NCI-H1694 (cell line): Measurements from ENCODE around the gene CENPC.
A peak's percentile ranks its signal among the peaks of the same experiment; 100 is the strongest.
"Not testable (repeated sequence)": the region's sequence is repeated elsewhere in the genome, so short reads cannot be mapped to it uniquely, and the experiment has no call there.

Experiments
- DNase-seq: peaks from one replicate; lab custom pipeline; 2025; lab: John Stamatoyannopoulos, UW

The CENPC gene

DNA sequence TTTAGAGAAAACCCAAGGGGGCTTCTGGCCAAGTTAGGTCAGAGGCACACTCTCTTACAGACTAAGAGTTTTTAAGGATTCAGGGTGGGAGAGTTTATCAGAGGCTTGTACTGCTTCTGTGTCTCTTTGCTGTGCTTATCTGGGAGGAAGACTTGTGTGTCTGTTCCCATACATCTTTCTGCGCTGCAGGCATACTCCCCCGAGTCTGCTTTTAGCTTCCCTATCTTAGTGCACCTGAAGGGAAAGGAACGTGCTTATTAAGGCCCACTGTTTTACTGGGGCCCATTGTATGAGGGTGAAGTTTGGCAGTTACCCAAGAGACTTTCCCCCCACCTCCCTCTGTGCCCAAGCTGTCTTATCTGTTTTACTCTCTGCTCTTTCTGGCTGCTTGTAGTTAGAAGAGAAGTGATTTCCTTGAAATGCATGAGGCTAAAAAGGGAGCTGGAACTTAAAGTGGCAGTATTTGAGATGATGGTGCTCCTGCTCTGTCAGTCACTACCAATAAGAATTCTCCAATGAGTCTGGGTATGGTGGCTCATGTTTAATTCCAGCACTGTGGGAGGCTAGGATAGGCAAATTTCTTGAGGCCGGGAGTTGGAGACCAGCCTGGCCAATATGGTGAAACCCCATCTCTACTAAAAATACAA, 7.0 kb upstream of the CENPC start:
- not testable (repeated sequence) for DNase-seq

DNA sequence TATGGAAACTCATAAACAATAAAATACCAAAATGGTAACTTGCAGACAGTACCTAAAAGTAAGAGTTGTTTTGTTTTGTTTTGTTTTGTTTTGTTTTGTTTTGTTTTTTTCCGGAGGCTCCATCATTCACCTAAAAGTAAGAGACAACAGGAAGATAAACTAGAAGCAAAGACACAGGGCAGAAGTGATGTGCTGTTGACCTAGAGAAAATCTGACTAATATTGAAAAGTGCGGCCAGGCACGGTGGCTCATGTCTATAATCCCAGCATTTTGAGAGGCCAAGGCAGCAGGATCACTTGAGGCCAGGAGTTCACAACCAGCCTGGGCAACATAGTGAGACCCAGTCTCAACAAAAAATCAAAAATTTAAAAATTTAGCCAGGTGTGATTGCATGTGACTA, 5.6 kb upstream of the CENPC start:
- DNase-seq: no peak

DNA sequence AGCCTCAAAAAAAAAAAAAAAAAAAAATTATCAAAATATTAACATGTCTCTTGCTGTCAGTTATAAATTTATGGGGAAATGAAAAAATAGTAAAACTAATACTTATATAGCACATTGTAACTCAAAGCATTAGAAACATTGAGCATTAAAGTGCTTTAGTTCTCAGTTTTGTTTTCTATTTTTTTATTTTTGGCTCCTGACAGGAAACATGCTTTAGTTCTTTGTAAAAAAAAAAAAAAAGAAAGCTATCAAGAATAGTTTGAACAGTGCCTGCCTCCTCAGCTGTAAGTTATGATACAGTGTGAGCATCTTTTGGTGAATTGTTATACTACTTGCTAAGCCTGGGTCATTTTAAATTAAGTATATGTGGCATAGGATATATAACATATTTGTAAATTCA, 5.1 kb upstream of the CENPC start:
- DNase-seq: no peak

DNA sequence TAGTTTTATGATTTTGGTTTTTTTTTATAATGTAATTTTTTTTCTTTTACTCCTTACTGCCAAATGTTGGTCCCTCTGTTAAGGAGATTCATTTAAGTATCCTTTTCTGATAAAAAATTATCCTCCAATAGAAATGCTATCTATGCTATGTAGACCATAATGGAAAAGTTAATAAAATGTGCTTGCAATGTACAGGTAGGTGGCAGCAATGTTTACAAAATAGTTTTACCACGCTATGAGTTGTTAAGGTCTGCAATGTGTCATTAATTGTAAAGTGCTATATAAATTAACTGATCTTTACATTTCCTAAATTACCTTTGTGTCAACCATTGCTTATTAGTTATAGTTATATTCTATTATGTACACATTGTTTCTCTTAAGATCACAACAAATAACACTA, 3.8 kb upstream of the CENPC start:
- peak; percentile 6 for DNase-seq

DNA sequence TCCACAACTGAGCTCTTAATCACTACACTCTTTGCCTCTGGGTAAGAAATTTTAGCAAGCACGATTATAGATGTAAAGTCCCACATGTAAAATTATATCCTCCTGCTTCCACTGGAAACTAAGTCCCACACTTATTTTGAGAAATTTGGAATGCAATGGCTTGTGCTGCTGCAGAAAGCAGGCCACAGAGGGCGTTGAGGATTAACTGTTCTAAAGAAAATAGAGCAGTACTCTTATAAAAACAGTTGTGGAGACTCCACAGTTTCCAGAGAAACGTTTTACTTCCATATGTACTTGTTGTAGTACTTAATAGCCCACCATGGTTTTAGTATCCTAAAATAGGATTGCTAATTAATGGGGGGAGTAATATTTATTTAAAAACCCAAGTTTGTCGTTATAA, 1.7 kb upstream of the CENPC start:
- DNase-seq: no peak

DNA sequence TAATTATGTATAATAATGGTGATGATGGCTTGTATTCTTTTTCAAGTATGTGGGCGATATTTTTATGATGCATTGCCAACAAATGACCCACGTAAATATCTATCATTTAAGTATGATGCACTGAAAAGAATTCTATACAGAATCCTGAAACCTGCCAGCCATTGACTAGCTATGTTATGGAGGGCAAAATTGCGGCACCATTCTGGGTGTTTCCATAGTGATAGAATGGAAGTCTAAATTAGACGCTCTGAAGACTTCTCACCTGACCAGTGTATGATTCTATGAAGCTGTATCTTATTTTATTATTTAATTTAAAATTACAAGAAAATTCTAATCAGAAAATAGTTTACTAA, 677 bp upstream of the CENPC start:
- no peak for DNase-seq

DNA sequence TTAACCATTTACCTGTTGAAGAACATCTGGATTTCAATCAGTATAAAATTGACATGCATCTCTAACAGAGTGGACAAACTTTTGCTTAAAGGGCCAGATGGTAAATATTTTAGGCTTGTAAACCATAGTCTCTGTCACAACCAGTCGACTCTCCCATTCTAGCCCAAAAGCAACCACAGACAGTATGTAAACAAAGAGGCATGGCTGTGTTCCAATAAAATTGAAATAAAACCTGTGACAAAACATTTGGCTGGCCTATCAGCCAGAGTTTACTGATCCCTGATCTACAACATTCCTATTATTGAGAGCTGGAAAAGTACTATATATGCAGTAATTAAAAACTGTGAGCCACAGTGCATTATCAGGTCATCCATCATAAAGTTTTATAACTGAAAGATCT, 3.2 kb downstream of the CENPC start:
- DNase-seq: no peak

DNA sequence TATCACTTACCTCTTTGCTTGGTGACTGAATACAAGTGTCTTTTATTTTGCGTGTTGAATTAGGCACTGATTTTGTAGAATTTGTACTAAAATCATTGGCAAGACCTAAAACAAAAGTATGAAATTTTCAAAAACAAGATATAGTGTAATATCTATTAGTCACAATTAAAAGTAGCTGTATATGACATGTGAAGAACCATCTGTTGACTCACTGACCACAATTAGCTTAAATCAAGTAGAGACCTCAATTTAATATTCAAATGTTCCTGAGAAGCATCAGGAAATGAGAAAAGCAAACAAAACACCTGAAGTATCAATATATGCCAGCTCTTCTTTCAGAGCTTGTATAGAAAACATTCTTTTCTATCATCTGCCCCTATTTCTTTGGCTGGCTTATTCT, 5.5 kb downstream of the CENPC start:
- no peak for DNase-seq

DNA sequence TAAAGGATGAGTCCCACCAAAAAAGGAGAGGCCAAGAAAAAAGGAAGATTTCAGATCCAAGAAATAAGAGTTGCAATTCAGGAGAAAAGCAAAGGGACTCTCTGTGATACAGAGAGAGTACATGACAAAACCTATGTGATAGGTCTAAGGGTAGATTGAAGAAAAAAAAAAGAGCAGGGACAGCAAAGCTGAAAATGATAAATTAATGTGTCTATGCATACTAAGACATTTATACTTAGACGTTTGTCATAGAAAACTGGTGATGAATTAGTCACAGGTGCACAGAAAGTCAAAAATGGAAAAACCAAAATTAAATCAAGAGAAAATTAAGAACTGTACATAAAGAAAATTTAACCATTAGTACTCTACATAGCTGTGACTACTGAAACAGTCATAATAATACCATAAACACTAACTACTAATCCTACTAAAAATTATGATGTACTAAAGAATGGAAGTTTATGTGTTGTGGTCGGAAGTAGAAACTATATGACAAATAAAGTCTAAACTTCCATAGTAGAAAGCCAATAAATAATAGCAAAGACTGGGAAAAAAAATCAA, 9.9 kb downstream of the CENPC start:
- DNase-seq: no peak

DNA sequence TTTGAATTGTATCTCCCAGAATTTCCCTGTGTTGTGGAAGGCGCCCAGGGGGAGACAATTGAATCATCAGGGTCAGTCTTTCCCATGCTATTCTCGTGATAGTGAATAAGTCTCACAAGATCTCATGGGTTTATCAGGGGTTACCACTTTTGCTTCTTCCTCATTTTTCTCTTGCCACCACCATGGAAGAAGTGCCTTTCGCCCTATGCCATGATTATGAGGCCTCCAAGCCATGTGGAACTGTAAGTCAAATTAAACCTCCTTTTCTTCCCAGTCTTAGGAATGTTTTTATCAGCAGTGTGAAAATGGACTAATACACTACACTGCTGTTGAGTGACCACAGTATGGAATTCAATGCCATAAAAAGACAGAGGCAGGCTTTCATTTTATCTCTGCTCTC, 12.2 kb downstream of the CENPC start:
- no peak for DNase-seq

DNA sequence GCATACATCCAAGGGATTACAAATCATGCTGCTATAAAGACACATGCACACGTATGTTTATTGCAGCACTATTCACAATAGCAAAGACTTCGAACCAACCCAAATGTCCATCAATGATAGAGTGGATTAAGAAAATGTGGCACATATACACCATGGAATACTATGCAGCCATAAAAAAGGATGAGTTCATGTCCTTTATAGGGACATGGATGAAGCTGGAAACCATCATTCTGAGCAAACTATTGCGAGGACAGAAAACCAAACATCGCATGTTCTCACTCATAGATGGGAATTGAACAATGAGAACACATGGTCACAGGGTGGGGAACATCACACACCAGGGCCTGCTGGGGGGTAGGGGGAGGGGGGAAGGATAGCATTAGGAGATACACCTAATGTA, 12.9 kb downstream of the CENPC start:
- DNase-seq: not testable (repeated sequence)

DNA sequence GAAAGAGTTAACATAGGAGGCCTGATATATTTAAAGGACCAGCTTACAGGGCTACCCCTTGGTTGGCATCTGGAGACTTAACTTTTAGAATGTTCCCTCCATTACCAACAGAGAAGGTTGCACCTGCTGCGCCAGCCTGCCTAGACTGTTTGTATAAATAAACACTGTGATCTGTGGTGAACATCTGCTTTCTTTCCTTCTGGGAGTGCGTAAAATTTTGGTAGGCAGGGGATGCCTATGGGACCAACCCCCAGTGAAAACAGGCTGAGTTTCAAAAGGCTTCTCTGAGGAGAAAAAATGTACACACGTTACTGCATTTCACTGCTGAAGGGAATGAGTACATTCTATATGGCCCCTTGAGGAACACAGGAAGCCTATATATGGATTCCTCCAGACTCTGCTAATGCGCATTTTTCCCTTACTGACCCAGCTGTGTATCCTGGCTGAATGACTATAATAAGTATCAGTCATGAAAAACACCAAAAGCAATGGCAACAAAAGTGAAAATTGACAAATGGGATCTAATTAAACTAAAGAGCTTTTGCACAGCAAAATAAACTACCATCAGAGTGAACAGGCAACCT, 13.8 kb downstream of the CENPC start:
- peak; percentile 26 for DNase-seq

DNA sequence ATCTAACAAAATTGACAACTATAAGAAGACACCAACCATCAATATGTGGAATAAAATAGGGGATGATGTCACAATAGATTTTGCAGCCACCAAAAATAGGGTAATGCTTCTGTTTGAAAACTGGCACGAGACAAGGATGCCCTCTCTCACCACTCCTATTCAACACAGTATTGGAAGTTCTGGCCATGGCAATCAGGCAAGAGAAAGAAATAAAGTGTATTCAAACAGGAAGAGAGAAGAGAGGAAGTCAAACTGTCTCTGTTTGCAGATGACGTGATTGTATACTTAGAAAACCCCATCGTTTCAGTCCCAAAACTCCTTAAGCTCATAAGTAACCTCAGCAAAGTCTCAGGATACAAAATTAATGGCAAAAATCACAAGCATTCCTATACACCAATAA, 21.2 kb downstream of the CENPC start:
- not testable (repeated sequence) for DNase-seq

DNA sequence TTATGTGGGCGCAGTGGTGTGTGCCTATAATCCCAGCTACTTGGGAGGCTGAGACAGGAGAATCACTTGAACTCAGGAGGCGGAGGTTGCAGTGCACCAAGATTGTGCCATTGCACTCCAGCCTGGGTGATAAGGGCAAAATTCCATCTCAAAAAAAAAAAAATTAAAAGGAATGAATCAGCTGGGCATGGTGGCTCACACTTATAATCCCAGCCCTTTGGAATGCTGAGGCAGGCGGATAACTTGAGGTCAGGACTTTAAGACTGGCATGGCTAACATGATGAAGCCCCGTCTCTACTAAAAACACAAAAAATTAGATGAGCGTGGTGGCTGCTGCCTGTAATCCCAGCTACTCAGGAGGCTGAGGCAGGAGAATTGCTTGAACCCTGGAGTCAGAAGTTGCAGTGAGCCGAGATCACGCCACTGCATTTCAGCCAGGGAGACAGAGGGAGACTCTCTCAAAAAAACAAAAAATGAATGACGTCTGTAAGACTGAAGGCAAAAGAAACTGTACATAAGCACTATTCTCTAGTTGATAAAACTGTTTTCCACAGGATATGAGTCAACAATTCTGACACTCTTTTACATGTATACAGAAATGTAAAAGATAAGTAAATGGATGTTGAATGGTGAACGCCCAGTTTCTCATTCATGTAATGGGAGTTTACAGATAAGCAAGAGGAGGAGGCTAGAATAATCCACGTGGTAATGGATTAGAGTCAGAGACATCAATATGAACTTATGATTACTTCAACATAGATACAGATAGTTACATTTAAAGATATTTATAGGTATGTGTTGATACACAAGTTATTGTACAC, 22.2 kb downstream of the CENPC start:
- no peak for DNase-seq

DNA sequence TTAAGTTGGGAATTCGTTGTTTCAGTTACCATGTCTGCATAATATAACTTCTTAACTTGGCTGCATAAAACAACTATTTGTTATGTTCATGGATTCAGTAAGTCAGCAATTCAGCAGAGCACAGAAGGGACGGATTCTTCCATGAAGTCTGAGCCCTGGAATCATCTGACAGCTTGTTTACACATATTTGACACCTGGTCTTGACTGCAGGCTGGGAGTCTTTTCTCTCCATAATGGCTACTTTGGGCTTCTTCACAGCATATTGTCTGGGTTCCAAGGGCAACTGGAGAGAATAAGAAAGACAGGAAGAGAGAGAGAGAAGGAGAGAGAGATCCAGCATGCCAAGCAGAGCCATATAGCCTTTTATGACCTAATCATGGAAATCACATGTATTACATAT, 23.1 kb downstream of the CENPC start:
- no peak for DNase-seq

DNA sequence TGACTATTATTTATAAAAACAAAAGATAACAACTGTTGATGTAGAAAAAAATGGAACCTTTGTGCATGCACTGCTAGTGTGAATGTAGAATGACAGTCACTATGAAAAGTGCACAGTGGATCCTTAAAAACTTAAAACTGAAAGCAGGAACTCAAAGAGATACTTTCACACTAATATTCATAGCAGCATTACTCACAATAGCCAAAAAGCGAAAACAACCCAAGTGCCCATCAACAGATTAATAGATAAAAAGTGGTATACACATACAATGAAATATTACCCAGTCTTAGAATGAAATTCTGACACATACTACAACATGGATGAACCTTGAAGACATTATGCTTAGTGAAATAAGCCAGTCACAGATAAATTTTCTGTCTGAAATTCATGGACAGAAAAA, 23.8 kb downstream of the CENPC start:
- DNase-seq: no peak

DNA sequence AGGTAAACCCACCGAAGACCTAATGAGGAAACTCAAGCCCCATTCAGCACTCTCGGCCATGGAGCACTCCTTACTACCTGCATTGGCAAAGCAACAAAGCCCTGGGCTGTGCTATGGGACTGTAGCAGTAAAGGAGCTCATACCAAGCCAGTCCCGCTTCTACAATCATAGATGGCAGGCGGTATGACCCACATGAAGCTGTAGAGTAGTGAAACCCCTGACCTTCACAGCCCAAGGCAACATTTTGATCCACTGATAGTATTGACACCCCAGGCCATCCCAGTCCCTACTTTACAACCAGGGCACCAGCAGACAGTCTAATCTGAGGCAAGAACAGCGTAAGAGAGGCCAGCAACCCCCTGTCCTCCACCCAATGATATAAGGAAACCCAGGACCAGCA, 25.2 kb downstream of the CENPC start:
- DNase-seq: no peak

DNA sequence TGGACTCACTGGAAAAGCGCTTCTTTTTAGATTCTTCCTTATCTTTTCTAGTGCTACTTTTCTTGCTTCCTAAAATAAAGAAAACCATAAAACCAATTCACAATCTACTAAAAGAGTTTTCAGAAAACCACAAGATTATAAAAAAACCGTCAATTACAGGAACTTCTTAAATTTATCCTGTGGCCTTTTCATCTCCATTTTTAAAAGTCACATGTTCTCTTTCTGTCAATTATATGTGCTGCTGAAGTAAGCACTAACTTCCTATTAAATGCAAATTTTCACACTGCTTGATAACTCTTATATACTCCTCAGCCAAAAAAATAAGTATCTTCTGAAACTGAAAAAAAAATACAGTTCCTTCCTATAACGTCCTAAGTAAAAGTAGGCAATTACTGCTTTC, 32.8 kb downstream of the CENPC start:
- DNase-seq: no peak

DNA sequence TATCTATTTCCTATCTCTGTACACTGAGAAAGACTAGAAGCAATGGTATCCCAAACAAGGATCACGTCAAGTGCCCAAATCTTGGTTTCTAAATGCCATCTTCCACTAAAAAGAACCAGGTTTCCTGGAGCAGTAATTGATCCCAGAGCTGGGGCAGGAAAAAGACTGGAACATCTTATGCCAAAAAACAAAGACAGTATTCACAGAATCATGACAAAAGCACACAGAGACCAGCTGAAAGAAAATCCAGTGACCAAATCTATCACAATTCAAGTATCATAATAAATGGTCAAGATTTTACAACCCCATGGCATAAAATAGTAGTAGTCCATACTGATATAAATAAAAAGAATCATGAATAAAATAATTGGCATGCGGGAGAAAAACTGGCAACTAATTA, 44.9 kb downstream of the CENPC start:
- DNase-seq: no peak

DNA sequence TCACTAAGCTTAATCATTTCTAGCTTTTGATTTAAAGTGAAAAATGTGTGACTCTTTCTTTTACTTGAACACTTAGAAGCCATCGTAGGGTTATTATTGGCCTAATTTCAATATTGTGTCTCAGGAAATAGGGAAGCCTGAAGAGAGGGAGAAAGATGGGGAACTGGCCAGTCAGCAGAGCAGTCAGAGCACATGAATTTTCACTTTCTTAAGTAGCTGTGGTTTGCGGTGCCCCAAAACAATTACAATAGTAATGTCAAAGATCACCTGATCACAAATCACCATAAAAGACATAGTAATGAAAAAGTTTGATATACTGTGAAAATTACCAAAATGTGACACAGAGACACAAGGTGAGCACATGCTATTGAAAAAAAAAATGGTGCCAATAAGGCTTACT, 45.5 kb downstream of the CENPC start:
- DNase-seq: no peak

DNA sequence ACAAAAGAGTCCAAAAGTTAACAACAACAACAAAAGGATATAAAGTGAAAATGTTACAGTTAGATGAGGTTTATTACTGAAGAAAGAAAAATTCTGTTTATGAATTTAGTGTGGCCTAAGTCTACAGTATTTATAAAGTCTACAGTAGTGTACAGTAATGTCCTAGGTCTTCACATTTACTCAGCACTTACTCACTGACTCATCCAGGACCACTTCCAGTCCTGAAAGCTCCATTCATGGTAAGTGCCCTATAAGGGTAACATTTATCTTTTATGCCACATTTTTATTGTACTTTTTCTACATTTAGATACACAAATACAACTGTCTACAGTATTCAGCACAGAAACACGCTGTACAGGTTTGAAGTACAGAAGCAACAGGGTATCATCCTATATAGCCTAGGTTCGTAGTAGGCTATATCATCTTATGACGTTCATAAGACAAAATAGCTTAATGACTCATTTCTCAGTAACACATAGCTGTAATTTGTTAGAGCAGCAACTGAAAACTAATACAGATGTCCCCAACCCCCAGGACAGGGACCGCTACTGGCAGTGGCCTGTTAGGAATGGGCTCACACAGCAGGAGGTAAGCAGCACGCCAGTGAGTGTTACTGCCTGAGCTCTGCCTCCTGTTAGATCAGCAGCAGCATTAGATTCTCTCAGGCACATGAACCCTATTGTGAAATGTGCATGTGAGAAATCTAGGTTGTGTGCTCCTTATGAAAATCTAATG, 61.3 kb downstream of the CENPC start:
- no peak for DNase-seq

DNA sequence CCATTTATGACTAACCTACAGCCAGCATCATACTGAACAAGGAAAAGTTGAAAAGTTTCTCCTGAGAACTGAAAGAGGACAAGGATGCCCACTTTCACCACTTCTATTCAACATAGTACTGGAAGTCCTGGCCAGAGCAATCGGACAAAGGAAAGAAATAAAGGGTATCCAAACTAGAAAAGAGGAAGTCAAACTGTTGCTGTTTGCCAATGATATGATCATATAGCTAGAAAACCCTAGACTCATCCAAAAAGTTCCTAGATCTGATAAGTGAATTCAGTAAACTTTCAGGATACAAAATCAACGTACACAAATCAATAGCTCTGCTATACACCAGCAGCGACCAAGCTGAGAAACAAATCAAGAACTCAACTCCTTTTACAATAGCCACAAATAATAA, 64.5 kb downstream of the CENPC start:
- DNase-seq: no peak

DNA sequence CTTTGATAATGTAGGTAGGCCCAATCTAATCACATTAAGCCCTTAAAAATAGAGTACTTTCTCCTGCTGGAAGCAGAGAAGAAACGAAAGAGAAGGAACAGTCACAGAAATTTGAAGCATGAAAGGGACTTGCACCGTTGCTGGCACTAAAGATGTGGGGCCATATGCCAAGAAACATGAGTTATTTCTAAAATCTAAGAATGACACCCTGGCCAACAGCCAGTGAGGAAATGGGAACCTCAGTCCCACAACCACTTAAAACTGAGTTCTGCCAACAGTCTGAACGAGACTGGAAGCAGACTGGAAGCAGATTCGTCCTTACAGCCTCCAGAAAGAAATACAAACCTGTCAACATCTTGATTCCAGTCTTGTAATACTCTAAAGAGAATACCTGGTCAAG, 70.1 kb downstream of the CENPC start:
- no peak for DNase-seq
